Left hindlimb (tissue), 1 donor: ENCODE data around the gene FBXW7.
A peak's percentile ranks its signal among the peaks of the same experiment; 100 is the strongest.
"Not testable (repeated sequence)": the region's sequence is repeated elsewhere in the genome, so short reads cannot be mapped to it uniquely, and the experiment has no call there.

Experiments used
- DNase-seq: peaks from one replicate; pipeline ENCODE4 v3.0.0-alpha.2; 2018

Gene FBXW7

GRCh38 chr4:152535903-152536544 is at the start of gene FBXW7:
Gene FBXW7 (minus strand): TSS chr4:152536092. CDS start chr4:152411803, 124,289 bp downstream.
- peak; percentile 99 for DNase-seq

GRCh38 chr4:152585023-152585441 is 49.1 kb upstream of the FBXW7 start:
- no peak for DNase-seq

GRCh38 chr4:152581536-152582160 is 45.8 kb upstream of the FBXW7 start:
- no peak for DNase-seq

DNA sequence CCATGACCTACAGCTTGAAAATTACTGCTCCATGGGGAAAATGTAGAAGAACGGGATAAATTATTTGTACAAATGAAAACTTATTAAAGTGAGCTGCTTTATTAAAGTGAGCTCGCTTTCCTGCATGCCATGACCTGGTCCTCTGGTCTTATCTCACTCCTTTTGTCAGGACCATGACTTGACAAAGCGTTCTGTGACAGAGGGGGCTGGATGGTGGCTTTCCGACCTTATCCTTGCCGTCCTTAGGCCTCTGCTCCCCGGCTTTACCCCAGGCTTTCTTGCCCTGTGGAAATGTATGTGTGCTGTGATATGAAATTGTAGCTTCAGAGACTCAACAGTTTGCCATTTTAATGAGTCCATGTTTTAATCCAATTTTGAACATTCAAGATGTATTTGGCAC is 44.0 kb upstream of the FBXW7 start:
- no peak for DNase-seq

GRCh38 chr4:152579107-152579764 is 43.3 kb upstream of the FBXW7 start:
- no peak for DNase-seq

DNA sequence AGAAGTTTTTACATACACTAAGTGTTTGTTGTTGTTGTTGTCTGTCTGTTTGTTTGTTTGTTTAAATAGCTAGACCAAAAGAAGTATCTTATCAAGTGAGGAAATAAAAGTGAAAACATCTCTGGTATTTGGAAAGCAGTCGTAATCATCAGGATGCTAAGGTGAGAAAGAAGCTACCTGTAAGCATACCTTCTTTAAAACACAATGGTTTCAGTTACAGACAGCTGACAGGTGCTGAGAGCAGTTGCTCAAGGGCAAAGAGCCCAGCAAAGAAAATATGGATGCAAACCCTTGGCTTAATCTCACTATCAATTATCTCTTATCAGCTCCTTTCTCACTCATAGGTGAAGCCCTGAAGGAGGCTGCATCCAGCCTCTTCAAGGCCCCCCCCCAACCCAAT is 42.8 kb upstream of the FBXW7 start:
- no peak for DNase-seq

GRCh38 chr4:152577708-152578396 is 42.0 kb upstream of the FBXW7 start:
- no peak for DNase-seq

DNA sequence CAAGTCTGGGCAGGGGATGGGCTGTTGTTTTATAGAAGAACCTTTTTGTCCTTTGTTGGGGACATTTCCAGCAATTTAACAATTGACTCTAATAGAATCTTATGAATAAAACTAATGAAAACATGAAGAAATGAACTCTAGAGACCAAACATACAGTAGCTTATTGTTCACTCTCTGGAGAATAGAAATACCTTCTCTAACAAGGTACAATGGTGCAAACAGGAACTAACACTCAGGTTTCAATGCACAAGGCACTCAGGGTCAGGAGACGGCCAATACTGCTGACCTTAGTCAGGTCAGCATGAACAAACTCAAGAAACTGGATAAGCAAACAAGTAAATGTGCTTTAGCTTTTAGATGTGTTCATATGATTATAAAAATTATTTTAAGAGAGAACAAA is 39.6 kb upstream of the FBXW7 start:
- DNase-seq: no peak

DNA sequence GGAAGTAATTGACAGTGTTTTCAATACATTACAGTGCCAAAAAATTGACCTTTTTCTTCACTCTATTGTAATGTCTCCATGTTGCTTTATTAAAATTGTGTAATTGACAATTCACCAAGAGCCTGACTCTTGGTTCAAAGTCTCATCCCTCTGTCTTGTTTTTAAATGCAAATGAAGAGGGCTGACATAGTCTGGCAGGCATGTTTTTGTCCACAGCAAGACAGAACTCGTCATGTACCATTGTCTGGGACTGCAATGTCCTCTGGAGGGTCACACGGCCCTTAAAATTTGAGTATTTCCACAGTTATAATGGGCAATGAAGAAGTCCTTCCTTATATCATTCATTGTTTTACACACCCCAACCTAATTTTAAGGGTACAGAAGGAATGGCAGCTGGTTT is 38.0 kb upstream of the FBXW7 start:
- DNase-seq: no peak

DNA sequence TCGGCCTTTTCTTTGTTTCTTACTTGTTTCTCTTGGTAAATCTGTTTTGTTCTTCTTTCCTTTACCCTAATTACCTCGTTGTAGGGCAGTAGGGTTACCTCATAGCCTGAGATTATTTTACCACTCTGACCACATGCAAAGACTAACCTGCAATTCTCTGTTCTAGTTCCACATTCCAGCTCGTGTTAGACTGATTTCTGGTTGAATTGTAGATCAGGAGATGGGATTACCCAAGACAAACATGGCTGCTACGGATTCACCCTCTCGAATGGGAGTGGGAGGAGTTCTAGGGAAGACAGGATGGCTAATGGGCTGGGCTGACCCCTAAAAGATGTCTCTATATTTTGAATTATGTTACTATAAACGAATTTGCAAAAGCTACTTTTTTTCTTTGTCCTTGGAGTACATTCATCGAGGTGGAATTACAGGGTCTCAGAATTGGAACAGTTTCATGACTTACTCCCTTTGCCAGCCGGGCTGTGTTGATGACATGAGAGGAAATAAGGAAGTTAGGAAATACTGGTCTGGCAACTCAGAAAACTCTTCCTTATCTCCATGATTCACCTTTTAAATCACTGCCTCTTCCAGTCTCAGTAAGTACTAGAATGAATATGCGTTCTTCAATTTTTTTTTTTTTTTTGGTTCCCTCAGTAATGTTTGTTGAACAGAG is 36.7 kb upstream of the FBXW7 start:
- no peak for DNase-seq

- no peak for DNase-seq
Observed at GRCh38 chr4:152571770-152572169, 35.9 kb upstream of the FBXW7 start.

- no peak for DNase-seq
Observed at GRCh38 chr4:152571296-152571695, 35.4 kb upstream of the FBXW7 start.

DNA sequence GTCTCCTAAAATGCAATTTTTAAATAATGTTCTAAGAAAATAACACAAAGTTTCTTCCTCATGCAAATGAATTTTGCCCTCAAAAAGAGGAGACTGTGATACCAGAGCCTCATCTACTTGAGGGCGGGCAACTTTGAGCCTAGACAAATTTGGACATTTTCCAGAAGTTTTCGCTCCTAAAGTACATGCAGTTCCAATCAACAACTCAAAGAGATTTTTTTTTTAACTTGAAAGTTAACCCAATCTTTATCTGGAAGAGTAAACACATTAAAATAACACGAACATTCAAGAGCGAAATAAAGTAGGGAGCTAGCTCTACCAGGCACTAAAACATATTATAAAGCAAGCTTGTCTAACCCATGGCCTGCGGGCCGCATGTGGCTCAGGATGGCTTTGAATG is 29.4 kb upstream of the FBXW7 start:
- no peak for DNase-seq

GRCh38 chr4:152564336-152564735 is 28.4 kb upstream of the FBXW7 start:
- no peak for DNase-seq

GRCh38 chr4:152563209-152563608 is 27.3 kb upstream of the FBXW7 start:
- DNase-seq: no peak

DNA sequence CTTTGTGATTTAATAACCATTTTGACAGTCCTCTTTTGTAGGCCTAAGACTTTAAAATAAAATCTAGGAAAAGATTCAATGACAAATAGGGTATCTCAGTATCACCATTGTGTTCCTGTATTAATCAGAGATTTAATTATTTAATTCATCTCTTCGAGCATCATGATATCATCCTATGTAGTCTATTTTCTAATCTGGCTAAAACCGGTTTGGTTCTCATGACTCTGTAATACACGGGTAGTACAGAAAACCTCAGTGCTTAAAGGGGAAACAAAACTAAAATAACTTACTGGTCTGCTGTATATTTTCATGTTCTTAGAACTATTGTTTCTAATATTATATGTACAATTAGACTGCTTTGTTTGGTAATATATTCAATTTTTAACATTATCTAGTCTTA is 23.7 kb upstream of the FBXW7 start:
- no peak for DNase-seq

DNA sequence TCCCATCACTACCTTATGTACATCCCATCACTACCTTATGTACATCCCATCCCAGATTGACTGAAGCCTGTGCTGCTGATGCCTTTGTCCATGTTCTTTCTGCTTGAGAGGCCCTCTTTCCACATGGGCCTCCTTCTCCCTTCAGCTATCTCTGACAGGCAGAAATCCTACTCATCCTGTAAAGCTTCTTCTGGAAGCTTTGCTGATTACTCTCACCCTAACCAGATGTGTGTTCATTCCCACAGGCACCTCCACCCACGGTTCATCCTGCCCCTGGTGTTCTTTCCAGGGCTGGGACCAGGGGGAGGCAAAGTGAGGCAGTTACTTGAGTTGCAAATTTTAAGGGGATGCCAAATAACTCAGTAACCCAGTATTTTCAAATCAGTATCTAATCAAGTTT is 22.5 kb upstream of the FBXW7 start:
- no peak for DNase-seq

- no peak for DNase-seq
Observed at GRCh38 chr4:152556834-152557233, 20.9 kb upstream of the FBXW7 start.

GRCh38 chr4:152556283-152556682 is 20.4 kb upstream of the FBXW7 start:
- no peak for DNase-seq

- no peak for DNase-seq
Observed at GRCh38 chr4:152554742-152555141, 18.9 kb upstream of the FBXW7 start.

GRCh38 chr4:152550687-152551086 is 14.8 kb upstream of the FBXW7 start:
- DNase-seq: not testable (repeated sequence)

GRCh38 chr4:152545088-152545487 is 9.2 kb upstream of the FBXW7 start:
- no peak for DNase-seq

DNA sequence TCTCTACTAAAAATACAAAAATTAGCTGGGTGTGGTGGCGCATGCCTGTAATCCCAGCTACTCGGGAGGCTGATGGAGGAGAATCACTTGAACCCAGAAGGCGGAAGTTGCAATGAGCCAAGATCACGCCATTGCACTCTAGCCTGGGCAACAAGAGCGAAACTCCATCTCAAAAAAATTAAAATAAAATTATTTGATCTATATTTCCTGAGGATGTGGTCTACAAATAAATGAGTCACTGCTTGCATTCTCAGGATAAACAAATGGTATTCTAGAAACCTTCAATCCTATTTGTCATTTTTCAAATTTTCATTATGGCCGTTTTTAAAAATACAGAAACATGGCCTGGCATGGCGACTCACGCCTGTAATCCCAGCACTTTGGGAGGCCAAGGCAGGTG is 8.6 kb upstream of the FBXW7 start:
- DNase-seq: not testable (repeated sequence)
